Stromal cell of bone marrow (primary cell): ENCODE data around the gene NT5DC2.

Source experiments
- DNase-seq: peaks from one replicate; pipeline ENCODE4 v3.0.0-alpha.2; 2012; ENCODE audit warnings: low read depth

The NT5DC2 gene

DNA sequence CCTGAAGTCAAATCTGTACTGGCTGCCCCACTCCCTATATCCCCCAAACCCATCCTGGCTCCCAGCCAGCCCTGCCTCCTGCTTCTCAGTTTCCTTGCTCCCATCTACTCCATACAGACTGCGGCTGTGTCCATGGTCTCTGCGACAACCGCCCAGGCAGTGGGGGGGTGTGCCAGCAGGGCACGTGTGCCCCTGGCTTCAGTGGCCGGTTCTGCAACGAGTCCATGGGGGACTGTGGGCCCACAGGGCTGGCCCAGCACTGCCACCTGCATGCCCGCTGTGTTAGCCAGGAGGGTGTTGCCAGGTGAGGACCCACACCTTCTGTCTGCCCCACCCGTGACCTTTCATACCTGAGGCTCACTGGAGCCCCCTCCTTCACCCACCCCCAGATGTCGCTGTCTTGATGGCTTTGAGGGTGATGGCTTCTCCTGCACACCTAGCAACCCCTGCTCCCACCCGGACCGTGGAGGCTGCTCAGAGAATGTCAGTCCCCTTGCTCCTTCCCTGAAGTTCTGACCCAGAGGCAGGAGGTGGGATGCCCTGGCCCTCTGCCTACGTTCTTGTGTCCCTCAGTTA is 23.8 kb downstream of the NT5DC2 start:
- no peak for DNase-seq

DNA sequence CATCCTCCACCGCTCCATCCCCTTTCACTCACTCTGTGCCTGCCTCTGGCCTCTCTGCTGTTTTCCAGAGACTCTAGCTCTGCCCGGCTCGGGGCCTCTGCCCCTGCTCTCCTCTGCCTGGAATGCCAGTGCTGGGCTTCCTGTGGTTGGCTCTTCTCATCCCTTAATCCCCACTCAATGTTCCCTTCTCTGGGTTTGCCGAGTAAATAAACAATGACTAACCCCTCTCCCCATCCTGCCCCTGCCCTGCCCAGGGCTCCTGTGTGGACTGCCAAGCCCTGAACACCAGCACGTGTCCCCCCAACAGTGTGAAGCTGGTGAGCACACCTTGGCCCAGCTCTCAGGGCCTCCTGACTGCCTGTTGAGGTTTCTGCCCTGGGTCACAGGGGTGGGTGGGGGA is 26.3 kb downstream of the NT5DC2 start:
- DNase-seq, result peak; percentile 31

DNA sequence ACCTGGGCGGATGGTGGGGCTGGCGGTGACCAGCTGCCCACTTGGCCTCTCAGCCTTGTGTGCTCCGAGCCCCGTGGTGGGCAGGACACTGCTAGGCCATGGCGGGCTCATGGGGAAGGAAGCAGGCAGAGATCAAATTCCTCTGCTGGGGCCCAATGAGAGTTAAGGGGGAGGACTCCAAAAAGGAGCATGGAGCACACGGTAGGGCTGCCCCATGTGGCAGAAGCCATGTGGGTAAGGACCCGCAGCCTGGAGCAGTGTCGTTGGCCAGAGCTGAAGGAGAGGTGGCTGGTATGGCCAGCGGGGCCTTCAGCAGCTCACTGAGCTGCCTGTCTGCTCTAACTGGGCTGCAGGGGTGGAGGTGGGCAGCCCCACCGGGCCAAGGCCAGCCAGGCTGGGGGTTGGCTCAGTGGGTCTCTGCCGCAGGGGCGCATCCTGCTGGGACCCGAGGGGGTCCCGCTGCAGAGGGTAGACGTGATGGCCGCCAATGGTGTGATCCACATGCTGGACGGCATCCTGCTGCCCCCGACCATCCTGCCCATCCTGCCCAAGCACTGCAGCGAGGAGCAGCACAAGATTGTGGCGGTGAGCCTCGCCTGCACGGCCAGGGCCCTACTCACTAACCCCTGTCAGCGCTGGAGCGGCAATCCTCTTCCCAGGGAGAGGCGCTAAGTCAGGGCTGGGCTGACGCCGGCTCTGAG is 27.2 kb downstream of the NT5DC2 start:
- no peak for DNase-seq

DNA sequence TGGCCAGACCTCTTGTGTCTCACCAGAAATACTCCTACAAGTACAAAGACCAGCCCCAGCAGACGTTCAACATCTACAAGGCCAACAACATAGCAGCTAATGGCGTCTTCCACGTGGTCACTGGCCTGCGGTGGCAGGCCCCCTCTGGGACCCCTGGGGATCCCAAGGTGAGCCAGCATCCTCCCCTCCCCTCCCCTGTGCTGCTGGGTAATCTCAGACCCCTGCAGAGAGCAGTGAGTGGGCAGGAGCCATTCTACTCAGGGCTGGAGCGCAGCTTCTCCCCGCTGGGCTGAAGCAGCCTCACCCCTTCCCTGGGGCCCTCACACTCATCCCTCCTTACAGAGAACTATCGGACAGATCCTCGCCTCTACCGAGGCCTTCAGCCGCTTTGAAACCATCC is 28.7 kb downstream of the NT5DC2 start:
- no peak for DNase-seq

DNA sequence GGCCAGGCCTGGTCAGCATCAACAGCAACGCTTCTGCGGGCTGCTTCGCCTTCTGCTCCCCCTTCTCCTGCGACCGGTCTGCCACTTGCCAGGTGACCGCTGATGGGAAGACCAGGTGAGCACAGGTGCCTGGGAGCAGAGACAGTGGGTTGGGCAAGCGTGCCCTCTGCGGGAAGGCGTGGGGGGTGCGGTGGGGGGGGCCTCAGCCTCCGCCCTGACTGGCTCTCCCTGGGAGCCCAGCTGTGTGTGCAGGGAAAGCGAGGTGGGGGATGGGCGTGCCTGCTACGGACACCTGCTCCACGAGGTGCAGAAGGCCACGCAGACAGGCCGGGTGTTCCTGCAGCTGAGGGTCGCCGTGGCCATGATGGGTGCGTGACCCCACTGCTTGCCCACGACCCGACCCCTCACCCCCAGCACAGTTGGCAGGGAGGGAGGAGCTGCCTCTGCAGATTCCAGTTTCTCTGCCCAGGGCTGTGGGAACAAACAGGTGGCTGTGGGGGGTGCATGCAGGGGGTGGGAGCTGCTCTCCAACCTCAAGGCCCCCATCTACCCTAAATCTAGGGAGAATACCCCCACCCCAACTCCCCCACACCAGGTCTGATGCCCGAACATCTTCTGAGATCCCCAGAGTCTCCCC is 29.8 kb downstream of the NT5DC2 start:
- DNase-seq, result no peak

DNA sequence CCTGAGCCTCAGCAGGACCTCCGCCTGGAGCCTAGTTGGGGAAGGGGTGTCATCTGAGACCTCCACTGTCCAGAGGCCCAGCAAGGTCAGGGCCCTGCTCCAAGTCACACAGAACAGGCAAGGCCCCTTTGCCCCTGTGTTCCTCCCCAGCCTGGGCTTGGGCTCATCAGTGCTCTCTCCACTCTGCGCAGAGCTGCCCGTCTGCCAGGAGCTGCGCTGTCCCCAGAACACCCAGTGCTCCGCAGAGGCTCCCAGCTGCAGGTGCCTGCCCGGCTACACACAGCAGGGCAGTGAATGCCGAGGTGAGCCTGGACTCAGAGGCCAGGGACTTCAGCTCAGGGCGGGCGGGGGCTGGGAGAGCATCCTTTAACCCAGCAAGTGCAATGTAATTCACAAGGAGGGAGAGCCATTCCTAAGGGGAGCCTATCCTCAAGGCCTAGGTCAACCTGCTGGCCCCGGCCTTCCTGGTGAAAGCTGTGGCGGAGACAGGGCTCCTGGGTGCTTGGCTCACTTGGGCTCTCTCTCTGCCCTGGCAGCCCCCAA is 30.8 kb downstream of the NT5DC2 start:
- no peak for DNase-seq

DNA sequence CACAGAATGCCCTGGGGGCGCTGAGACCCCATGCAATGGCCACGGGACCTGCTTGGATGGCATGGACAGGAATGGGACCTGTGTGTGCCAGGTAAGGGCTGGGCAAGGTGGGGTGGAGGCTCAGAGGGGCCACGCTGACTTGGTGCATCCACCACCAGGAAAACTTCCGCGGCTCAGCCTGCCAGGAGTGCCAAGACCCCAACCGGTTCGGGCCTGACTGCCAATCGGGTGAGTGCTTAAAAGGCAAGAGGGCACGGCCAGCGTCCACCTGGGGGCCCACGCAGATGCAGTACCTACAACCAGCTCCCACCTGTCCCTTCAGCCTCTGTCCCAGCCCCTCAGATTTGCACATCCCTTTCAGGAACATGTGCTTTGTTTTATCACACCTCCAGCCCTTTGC is 31.7 kb downstream of the NT5DC2 start:
- no peak for DNase-seq

DNA sequence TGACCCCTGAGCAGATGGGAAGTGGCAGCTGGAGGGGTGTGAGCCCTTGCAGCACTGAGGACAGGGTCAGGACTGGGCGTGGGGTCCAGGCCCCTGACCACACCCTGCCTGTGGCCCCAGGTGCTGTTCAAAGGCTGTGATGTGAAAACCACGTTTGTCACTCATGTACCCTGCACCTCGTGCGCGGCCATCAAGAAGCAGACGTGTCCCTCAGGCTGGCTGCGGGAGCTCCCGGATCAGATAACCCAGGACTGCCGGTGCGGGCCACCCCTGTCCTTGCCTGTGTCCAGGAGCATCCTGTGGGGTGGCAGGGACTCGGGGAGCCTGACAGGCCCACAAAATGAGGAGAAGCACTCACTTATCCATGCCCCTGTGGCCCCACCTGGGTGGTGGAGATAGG is 32.6 kb downstream of the NT5DC2 start:
- no peak for DNase-seq

DNA sequence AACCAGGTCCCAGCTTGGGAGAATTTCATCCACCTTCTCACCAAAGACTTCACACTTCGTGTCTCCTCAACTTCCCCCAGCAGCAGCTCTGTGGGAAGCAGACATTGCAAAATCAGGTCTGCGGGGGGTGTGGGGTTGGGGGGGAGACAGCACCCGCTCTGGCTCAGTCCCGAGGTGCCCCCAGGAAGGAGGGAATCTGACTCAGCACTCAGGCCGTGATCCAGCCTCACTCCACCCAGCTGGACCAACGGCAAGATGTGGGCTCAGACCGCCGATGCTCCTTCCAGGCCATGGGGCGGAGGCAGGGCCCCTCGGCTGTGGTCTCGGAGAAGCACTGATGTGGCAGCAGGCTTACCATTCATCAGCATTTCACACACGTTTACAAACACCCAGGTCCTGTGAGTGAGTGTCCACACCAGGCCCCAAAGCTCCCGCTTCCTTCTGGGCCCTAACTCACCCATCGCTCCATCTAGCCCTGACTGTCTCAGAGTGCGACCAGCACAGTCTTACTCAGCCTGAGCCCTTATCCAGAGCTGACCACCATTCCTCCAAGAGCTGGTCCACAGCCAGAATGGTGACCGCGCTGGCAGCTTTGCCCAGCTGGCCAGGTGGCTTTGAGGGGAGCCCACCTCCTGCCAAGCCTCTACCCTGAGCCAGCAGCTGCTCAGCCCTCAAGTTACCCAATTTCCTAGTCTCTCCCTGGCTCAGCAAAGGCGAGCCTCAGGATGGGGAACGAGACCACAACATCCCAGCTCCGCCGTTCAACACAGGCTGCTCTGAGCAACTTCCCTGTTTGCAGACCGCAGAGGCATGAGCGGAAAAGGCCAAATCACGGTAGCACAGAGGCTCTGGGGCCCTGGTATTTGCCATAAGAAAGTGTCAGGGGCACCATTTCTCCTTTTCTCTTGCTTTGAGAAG is 35.3 kb downstream of the NT5DC2 start:
- DNase-seq, result peak; percentile 70

DNA sequence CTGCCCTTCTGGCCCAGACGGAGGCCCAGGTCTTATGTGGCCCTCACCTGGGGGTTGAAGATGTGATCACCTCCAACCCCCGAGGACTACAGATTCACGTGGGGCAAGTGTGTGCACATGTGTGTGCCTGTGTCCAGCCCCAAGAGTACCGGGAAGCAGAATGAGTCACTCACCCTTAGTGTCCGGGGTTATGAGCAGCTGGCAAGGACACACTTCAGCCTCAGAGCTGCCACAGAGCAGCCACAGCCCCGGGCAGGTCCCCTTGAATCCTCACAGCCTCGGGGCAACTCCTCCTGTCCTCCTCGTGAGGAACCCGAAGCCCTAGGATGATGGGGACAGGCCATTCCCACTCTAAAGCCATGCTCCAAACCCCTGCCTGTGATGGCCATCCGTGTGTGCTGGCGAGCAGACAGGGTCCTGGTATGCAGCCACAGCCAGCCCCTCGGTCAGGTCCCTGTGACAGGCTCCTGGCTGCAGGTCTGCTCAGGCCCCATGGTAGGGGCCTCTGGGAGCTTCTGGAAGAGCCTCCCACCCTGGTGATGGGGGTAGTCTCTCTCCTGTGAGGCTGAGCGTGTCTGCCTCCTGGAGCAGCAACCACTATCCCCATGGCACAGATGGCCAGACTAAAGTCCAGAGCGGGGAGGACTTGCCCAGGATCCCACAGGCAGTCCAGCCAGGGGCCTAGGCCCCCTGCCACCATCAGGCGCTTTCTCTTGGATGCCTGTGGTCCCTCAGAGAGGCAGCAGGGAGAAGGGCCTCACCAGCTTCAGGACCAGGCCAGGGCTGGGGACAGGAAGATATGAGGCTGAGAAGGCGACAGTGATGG is 37.7 kb downstream of the NT5DC2 start:
- DNase-seq, result peak; percentile 53

DNA sequence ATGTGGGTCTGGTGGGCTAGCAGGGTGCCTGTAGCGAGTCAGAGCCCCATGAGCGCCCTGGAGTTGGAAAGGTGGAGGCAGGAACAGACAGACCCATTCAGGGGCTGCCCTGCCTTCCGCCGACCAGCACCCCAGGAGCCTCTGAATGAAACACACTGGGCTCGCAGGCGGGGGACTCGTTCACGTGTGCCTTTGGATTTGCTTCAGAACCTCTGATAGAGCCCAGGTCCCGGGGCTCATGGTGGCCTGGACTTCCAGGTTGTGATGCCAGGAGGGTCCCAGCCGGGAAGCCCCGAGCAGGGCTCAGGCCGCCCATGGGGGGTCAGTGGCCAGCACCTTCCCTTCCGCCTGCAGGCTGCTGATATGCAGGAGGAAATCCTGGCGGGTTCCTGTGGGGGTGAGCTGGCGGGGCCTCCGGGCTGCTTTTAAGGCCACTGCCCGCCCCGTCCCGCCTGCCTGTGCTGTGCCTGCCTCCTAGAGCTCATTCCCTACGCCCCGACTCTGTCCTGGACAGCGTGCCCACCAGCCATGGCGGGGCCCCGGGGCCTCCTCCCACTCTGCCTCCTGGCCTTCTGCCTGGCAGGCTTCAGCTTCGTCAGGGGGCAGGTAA is 38.7 kb downstream of the NT5DC2 start, which contains the start of gene STAB1:
Gene STAB1, plus strand, starts transcription at position 453 of the 610 bp plus-strand sequence. Its CDS starts 76 bp downstream, at position 529.
- DNase-seq, result no peak

DNA sequence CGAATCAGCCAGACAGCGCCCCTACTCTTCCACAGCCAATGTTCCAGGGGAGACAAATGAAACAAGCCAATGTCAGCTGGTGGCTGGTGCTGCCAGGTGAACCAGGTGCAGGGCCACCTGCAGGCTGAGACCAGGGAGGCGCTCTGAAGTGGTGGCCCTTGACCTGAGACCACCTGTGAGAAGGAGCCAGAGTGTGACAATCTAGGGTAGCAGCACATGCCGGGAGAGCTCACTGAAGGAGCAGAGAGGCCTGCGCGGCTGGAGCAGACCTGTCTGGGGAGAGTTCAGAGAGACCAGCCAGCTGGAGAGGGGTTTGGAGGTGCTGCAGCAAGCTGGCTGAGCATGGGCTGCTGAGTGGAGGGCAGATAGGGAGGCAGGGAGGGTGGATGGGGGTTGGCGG is 39.2 kb downstream of the NT5DC2 start:
- DNase-seq, result no peak

DNA sequence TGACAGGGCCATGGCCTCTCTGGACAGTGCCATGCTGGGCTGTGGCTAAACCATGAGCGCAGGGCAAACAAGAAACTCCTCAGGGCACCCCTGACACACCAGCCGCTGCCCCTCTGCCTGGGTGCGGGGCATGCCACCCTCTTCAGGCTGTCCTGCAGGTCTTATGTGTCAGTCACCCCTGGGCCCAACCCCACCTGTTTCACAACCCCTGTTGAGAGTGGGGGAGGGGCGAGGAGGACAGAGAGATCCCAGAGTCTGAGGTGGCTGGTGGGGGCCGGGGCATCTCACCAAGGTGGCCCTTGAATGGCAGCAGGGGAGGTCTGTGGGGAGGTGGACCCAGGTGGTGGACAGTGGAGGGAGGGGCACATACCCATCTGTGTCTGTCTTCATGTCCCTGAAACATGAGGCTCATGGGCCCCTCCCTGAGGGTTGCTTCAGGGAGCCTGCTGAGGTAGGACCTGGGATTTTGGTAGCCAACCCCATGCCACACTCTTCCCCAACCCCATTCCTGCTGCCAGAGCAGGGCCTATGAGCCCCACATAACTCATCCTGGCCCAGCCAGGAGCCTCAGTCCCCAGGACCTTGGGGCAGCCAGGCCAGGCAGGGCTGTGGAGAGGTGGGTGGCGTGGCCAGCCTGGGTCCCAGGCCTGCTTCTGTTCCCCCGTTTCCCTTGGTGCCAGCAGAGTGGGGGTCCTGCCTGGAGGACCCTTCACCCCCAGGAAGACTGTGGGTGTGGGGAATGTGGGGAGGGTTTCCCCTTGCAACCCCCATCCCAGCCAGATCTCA is 40.2 kb downstream of the NT5DC2 start:
- no peak for DNase-seq

DNA sequence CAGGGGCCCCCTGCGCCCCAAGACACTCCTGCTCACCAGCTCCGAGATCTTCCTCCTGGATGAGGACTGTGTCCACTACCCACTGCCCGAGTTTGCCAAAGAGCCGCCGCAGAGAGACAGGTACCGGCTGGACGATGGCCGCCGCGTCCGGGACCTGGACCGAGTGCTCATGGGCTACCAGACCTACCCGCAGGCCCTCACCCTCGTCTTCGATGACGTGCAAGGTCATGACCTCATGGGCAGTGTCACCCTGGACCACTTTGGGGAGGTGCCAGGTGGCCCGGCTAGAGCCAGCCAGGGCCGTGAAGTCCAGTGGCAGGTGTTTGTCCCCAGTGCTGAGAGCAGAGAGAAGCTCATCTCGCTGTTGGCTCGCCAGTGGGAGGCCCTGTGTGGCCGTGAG is 41.6 kb downstream of the NT5DC2 start:
- DNase-seq, result no peak

DNA sequence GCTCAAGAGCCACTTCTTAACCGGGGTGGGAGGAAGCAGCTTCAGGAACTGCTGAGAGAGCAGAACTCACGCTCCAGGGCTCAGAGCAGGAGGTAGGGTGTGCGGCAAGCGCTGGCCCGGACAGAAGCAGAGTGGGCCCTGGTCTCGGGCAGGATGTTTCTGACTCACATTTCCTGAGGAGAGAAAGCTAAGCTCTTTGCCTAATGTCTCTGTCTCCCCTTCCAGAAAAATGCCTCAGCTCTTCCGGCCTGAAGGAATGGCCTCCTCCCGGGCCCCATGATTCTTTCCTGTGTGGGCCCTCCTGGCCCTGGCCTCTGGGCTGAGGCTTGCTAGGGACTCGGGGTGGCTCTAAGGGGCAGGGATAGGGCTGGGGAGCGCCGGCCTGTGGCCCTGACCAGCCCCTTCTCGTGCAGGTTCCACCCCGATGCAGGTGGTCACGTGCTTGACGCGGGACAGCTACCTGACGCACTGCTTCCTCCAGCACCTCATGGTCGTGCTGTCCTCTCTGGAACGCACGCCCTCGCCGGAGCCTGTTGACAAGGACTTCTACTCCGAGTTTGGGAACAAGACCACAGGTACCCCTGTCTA is 42.6 kb downstream of the NT5DC2 start:
- no peak for DNase-seq

DNA sequence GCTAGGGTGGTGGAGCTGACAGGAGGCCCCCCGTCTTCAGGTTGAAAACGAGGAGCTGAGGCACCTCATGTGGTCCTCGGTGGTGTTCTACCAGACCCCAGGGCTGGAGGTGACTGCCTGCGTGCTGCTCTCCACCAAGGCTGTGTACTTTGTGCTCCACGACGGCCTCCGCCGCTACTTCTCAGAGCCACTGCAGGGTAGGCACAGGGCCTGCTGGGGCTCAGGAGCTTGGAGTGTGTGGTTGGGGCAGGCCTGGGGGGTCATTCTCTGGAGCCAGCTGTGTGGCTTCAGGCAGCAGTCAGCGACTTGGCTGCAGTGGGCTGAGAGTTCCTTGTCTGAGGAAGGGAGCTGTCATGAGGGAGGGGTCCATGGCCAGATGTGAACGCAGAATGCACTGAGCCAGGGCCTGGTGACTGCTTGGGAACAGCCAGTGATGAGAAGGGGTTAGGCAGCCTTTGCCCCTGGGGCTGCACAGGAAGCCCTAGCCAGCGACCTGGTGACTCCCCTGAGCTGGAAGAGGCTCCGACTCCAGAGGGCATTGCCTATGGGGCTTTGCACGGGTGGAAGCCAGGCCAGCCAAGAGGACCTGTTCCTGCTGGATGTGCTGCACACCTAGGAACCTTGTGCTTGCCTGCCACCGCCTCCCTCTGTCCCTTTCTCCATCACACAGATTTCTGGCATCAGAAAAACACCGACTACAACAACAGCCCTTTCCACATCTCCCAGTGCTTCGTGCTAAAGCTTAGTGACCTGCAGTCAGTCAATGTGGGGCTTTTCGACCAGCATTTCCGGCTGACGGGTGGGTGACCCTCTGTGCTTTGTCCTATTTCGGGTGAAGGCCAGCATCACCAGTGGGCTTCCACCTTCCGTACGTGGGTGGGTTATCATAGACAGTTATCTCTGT is 43.4 kb downstream of the NT5DC2 start:
- DNase-seq, result no peak

DNA sequence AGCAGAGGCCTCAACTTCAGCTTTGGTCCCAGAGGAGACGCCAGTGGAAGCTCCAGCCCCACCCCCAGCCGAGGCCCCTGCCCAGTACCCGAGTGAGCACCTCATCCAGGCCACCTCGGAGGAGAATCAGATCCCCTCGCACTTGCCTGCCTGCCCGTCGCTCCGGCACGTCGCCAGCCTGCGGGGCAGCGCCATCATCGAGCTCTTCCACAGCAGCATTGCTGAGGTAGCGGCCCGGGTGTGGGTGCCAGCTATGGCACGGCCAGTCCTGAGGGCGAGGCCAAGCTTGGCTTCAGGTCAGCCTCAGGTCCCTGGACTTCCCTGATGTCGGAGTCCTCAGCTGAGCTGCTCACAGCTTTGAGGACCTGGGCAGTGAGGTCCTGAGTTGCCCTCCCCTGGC is 44.2 kb downstream of the NT5DC2 start:
- DNase-seq, result no peak

DNA sequence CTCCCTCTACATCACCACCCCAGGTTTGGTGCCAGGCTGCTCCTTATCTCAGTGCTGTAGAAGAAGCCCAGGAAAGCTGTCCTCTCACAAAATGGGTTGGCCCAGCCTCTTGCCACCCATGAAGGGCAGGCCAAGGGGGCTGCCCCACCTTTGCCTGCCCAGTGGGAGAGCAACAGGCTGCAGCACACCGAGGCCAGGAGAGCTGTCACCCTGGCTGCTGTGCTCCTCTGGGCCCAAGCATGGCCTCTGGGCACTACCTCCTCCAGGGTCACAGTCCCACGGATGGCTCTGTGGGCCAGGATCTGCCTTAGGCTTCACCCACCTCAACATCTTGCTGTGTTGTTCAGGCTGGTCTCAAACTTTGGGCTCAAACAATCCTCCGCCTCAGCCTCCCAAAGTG is 44.9 kb downstream of the NT5DC2 start:
- DNase-seq, result no peak
